ENCODE measurements around the gene PDHA1.

PDHA1 gene

GRCh38 chrX:19343535-19344408 lies at the start of gene PDHA1:
TSS of gene PDHA1 (plus strand) at chrX:19343927. CDS start at chrX:19344038, 111 bp downstream.
- FAIRE-seq: peak; percentile 68

GRCh38 chrX:19303256-19303880 lies 40.4 kb upstream of the PDHA1 start:
- FAIRE-seq: no peak

GRCh38 chrX:19326567-19326966 lies 17.2 kb upstream of the PDHA1 start:
- FAIRE-seq: no peak

GRCh38 chrX:19331831-19332230 lies 11.9 kb upstream of the PDHA1 start:
- FAIRE-seq: no peak

GRCh38 chrX:19332983-19333382 lies 10.7 kb upstream of the PDHA1 start:
- no peak for FAIRE-seq

DNA sequence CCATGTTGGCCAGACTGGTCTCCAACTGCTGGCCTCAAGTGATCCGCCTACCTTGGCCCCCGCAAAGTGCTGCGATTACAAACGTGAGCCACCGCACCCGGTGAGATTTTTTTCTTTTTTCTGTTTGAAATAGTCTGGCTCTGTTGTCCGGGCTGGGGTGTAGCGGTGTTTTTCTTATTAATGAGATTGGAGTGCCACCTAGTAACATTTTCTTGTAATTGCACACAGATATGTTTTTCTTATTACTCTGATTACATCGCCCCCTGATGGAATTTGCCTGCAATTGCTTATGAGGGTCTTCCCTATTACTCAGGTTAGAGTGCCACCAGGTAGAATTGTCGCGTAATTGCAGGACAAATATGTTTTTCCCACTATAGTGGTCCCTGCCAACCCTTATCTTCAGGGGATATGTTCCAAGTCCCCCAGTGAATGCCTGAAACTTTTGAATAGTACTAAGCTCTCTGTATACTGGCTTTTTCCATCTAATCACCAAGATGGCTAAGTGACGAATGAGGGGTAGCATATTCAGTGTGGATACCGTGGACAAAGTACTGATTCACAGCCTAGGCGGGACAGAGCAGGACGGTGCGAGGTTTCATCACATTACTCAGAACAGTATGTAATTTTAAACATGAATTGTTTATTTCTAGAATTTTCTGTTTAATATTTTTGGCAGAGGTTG lies 8.6 kb upstream of the PDHA1 start:
- peak; percentile 19 for FAIRE-seq

DNA sequence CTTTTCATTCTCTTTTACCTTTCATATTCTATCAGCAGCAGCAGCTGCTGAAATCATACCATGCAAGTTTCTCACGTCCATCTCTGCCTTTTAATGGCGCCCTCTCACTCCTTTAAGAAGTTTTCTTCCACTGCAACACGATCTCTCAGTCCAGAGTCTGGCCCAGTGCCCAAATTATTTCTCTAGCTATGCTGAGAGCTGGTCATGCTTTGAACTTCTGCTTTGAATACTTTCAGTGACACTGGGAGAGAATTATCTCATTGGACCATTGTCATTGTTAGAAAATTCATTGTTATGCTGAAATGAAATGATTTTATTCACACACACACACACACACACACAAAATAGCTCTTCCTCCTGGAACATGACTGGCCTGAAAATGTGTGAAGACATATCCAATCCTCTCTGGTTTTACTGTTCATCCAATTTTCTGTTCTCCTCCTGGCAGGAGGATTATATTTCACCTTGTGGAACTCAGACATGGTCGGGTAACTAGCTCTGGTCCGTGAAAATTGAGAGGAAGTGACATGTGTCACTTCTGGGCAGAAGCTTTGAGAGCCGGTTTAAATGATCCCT lies 1.3 kb upstream of the PDHA1 start:
- FAIRE-seq: no peak

DNA sequence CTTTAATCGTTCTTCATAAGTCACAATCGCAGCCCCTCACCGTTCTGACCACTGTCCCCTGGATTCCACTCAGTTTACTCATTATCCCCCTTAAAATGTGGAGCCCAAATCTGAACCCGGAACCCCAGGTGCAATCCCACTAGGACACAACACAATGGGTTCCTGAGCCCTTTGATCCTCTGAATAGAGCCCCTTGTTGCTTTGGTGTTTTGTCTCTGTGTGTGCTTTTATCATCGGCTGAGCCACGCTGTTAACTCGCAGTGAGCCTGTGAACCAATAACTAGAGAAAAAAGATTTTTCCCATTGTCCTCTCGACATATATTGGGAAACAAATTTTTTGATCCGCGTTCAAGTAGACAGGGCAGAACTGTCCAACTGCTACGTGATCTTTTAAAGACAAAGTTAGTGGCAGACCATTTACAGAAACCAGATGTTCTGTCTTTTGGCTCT lies 617 bp upstream of the PDHA1 start:
- no peak for FAIRE-seq

GRCh38 chrX:19344661-19345060 lies 934 bp downstream of the PDHA1 start:
- no peak for FAIRE-seq

DNA sequence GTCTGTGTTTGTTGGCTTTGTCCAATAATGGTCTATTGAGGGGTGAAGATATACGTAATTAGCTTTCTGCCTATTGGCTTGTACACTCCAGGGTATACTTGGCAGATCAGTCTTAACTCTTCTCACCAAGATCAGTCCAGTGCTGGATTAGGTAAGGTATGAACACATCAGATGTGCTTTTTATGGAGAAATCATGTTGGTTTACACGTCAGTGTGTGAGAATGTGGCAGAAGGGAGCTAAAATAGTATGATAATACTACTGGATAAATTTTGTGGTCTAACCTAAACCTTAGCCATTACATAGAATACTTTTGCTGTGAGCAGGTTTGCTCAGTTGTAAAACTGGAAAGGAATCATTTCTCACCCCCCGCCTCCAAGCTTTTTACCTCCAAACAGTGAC lies 4.2 kb downstream of the PDHA1 start:
- FAIRE-seq: no peak

- FAIRE-seq: no peak
These were observed 5.5 kb downstream of the PDHA1 start for GRCh38 chrX:19349264-19349663.

GRCh38 chrX:19350941-19351384 lies 7.2 kb downstream of the PDHA1 start:
- FAIRE-seq: no peak

DNA sequence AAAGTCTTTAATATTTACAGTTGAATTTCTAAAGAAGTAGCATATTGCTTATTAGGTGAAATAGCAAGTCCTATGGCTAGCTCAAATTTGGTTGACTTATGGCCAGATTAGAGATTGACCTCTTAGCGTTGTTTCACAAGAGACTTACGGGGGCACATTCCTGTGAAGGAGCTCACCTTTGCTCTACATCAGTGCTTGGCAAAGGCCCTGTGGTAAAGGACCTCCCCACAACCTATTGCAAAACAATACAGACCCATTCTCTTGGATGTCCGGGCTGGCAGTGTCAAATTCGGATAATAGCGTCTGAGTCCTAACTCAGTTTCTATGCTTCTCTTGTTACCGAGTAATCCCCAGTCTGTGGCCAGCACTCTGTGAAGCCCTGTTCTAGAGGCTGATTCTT lies 10.9 kb downstream of the PDHA1 start:
- FAIRE-seq: no peak

GRCh38 chrX:19358521-19358920 lies 14.8 kb downstream of the PDHA1 start:
- no peak for FAIRE-seq

DNA sequence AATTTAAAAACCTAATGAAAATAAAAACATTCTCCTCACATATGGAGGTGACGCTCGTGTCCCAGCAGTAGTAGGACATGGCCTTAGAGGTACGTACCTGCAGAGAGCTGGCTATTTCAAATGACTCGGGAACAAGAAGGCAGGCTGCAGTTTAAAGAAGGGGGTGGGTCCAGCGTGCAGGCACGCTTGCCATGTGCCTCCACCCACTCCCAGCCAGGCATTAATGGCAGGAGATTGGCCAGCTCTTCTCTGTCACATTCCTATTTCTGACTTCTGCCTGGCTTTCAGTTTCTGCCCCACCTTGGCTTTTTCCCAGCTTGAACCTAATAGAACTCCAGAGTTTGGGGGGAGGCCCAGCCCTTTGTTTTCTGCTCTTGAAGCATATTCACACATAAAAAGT lies 17.2 kb downstream of the PDHA1 start:
- FAIRE-seq: no peak

- FAIRE-seq: no peak
These were observed 18.0 kb downstream of the PDHA1 start for GRCh38 chrX:19361701-19362100.

GRCh38 chrX:19368576-19368975 lies 24.8 kb downstream of the PDHA1 start:
- no peak for FAIRE-seq

- no peak for FAIRE-seq
These were observed 26.3 kb downstream of the PDHA1 start for GRCh38 chrX:19370061-19370460.

- FAIRE-seq: no peak
These were observed 28.4 kb downstream of the PDHA1 start for GRCh38 chrX:19372170-19372546.

DNA sequence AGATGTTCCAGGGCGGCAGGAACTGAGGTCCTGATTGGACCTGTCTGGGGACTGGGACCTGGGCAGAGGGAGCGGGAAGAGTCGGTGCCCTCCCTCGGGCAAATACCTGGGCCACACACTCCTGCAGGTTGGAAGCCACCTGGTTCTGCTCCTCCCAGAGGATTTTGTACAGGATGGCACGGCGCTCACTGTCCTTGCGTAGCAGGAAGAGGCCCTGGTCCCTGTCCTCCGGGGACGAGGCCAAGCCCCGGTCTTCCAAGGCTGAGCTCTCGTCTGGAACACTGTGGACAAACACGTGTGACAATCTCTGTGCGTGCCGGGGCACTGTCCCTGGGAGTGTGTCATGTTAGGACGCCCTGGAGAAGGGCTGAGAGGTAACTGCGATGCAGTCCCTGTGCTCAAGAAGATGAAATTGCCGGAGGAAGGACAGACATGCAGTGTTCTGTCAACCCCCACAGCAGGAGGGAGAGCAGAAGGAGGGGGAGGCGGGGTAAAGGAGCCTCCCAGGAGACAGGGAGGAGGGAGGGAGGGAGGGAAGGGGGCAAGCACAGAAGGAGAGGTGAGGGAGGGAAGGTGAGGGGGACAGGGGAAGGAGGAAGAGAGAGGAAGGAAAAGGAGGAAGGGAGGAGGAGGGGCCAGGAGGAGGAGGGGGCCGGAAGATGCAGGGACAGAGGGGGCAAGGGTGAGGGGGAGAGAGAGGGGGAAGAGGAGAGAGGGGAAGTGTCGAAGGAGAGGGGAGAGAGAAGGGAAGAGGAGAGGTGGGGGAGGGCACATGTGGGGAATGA lies 29.0 kb downstream of the PDHA1 start:
- FAIRE-seq: no peak

GRCh38 chrX:19373351-19373891 lies 29.7 kb downstream of the PDHA1 start:
- FAIRE-seq: no peak

DNA sequence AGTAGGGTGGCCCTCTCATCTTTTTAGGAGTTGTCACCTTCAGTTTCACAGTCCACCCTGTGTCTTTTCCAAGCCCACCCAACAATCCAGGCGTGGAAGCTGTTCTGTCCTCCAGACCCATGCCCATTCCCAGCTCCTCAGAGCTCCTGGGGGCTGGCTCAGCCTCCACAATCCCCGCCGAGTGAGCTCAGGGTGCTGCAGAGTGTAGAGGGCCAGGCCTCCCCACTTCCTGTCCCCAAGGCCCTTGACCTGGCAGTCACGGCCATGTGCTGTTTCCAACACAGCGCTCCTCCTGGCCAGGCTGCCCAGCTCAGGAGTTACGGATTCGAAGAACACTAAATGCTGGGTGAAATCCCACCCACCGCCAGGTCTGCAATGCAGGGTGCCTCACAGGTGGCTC lies 31.8 kb downstream of the PDHA1 start:
- no peak for FAIRE-seq
